HG02981 (cell line): ENCODE results near the gene TACSTD2.
"Not testable (repeated sequence)": the region's sequence is repeated elsewhere in the genome, so short reads cannot be mapped to it uniquely, and the experiment has no call there.

Source experiments
- ATAC-seq: cut with Tn5 transposase; IDR thresholded peaks from one replicate; pipeline ENCODE4 v1.9.1; 2021; ENCODE audit warnings: mild to moderate bottlenecking, moderate library complexity; ENCODE audit not compliant: unreplicated experiment

Gene TACSTD2, protein sequence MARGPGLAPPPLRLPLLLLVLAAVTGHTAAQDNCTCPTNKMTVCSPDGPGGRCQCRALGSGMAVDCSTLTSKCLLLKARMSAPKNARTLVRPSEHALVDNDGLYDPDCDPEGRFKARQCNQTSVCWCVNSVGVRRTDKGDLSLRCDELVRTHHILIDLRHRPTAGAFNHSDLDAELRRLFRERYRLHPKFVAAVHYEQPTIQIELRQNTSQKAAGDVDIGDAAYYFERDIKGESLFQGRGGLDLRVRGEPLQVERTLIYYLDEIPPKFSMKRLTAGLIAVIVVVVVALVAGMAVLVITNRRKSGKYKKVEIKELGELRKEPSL

GRCh38 chr1:58576727-58577653, at the start of gene TACSTD2:
Gene TACSTD2 (minus strand): TSS chr1:58577252. CDS start chr1:58577156, 96 bp downstream.
- ATAC-seq = no peak

GRCh38 chr1:58626293-58626692, 49.2 kb upstream of the TACSTD2 start:
- ATAC-seq = no peak

- not testable (repeated sequence) for ATAC-seq
These were observed 46.2 kb upstream of the TACSTD2 start for GRCh38 chr1:58623259-58623658.

GRCh38 chr1:58622571-58622970, 45.5 kb upstream of the TACSTD2 start:
- no peak for ATAC-seq

- ATAC-seq = peak; percentile 55
These were observed 44.3 kb upstream of the TACSTD2 start for GRCh38 chr1:58621391-58621790.

- ATAC-seq = peak; percentile 27
These were observed 43.9 kb upstream of the TACSTD2 start for GRCh38 chr1:58620926-58621325.

DNA sequence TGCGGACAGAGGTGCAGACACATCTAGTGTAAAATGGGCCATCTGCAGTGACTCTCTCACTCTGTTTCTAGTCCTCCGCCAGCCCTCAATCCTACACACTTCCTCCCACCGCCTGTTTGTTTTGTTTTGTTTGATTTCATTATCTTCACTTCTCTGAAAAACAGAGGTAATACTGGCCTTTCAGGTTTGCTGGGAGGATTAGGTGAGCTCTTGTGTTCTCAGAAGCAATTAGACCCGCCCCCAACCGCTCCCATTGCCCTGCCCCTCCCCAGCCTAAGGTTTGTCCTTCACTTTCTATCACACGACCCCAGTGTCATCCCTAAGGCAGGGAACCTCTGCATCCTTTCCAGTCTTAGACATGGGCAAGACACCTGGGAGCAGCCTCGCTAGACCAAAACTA, 43.2 kb upstream of the TACSTD2 start:
- no peak for ATAC-seq

- ATAC-seq = no peak
These were observed 42.4 kb upstream of the TACSTD2 start for GRCh38 chr1:58619286-58620054.

DNA sequence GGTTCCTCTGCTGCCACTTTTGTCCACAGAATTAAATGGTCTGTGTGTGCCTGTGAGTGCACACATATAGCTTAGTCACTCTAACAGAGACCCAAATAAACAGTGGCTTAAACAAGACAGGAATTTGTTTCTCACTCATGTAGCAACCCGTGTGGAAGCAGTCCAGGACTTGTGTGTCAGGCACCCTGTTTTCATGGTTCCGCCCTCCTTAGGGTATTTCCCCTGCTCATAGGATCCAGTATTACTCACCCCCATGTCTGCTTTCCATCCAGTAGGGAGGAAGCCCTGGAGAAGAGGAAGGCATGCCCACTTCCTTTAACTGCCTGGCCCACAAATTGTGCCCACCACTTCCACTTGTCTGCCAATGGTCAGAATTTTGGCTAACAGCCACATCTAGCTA, 41.3 kb upstream of the TACSTD2 start:
- no peak for ATAC-seq

DNA sequence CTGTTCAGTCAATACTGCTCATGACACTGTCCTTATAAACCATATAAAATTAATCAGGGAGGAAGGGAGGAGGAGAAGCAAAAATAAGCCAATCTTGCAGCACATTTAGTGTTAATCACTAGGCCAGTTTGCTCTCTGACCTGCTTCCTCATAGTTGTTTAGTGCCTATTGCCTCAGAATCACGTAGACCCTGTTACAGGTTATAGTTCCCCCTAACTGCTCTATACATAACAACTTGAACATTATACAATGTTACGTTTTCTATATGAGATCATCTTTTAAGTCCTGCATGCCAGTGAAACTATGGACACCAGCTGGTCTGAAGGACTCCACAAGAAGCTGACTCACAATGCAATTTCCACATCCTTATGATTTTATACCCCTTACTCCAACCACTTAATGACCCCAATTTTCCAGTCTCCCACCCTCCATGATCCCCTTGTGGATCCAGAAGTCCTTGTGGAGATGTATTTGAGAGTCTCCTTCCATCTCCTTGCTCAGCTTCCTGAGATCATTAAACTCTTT, 34.9 kb upstream of the TACSTD2 start:
- no peak for ATAC-seq

GRCh38 chr1:58608945-58609344, 31.9 kb upstream of the TACSTD2 start:
- no peak for ATAC-seq

DNA sequence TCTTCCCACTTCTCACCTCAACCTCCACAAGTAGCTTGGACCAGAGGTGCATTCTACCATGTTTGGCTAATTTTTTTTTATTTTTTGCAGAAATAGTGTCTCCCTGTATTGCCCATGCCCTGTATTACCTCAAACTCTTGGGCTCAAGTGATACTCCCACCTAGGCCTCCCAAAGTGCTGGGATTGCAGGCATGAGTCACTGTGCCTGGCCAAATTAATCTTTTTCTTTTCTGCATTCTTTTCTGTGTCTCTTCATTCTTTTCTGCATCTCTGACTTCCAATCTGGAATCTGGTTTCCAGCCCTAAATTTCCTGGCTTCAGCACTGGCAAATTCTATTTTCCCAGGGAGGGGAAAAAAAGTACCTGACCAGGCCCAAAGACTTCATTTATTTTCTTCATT, 31.2 kb upstream of the TACSTD2 start:
- ATAC-seq = no peak

DNA sequence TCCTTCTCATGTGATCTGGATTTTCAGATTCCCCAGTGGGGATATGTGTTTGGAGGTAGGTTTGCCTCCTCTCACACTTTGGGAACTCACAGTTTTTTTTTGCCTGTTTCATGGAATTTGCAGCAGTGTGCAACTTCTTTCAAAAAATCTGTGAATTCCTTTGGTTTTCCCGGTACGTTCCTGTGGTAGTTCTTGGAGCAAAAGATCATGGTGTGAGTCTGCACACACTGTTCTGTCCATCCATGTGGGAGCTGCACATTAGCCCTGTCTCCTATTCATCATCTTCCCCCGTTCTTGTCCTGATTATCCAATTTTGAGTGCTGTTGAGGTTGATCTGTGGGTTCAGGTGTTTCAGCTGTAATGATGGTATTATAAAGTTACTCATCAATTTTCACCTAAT, 30.3 kb upstream of the TACSTD2 start:
- no peak for ATAC-seq

DNA sequence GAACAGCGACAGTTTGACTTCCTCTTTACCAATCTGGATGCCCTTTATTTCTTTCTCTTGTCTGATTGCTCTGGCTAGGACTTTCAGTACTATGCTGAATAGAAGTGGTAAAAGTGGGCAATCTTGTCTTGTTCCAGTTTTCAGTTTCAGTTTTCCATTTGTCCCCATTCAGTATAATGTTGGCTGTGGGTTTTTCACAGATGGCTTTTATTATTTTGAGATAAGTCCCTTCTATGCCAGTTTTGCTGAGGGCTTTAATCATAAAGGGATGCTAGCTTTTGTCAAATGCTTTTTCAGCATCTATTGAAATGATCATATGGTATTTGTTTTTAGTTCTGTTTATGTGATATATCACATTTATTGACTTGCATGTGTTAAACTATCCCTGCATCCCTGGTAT, 24.9 kb upstream of the TACSTD2 start:
- ATAC-seq = not testable (repeated sequence)

- no peak for ATAC-seq
These were observed 20.9 kb upstream of the TACSTD2 start for GRCh38 chr1:58597996-58598395.

GRCh38 chr1:58597076-58597475, 20.0 kb upstream of the TACSTD2 start:
- ATAC-seq = no peak

DNA sequence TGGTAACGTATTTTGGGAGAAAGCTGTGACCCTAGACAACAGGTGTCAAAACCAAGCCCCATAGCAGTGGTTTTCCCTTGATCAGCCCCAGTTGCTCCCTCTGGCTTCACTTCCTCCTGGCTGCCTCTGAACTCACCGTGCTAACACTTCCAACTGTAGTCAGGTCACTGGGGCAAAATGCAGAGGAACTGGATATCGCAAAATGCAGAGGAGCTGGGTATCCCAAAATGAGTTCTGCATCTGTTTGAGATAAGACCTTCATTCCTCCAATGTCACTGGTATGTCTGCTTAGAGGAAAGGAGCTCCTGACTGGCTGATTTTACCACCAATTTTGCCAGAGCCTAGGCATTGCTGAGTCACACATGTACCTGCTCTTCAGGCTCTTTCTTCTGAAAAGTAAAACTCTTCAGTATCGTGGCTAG, 19.6 kb upstream of the TACSTD2 start:
- no peak for ATAC-seq

GRCh38 chr1:58594546-58594945, 17.5 kb upstream of the TACSTD2 start:
- no peak for ATAC-seq

DNA sequence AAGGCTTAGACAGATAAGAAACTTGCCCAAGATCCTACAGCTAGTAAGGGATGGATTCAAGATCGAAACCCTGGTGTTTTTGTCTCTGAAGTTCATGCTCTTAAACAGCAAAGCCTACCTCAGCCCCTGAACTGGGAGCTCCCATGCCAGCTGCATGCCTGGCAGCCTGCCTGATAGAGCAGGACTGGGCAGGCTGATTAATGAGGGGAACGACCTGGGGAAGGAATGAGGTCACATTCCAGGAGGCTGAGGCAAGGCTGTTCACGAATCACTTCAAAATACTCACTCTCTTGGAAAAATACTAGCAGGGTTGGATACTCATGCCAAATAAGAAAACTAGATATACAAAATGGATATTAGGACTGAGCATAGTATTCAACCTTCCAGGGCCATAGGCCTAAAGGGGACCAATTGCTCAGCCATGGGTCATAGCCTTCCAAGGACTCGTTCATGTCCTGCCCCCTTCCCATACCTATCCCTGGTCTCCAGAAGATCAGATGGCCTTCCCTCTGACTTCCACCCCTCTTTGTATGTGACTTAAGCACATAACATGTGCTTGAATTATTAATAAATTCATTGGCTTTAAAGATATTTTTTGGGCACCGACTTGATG, 15.6 kb upstream of the TACSTD2 start:
- no peak for ATAC-seq

DNA sequence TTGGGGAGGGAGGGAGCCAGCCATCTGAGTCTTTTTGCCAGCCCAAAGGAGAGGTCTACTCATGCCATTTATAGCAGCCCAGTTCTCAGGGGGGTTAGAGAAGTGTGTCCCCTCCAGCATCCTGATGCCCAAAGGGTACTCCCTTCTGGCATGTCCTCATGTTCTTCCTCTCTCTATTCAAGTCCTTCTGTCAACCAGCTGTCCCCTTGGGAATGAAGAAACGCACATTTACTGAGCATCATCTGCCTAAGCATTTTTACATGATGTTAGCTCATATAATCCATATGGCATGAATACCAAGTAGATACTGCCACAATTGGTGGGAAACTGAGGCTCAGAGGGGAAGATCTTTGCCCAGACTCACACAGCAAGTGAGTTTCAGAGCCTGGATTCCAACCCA, 14.8 kb upstream of the TACSTD2 start:
- ATAC-seq = no peak

DNA sequence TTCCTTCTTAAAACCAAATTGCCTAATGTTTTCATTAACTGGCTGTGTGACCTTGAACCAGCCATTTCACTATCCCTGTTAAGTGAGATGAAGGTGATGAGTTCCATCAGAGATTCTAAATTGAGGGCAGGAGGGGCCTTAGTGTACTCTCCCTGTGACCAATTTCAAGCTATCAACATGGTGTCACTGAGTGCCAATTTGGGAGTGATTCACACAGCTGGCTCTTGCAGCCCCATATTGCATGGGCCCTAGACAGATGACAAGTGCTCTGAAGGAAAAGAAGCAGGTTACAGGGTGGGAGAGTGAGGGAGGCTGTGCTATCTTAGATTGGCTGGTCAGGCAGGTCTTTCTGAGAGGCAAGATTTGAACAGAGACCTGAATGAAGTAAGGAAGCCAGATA, 13.0 kb upstream of the TACSTD2 start:
- ATAC-seq = no peak
